CD4-positive, alpha-beta T cell treated with Interleukin-4 for 4 hours (primary cell): ENCODE data around the gene DNAAF3.

Experiments used
- DNase-seq: peaks from one replicate; pipeline ENCODE4 v3.0.0-alpha.2; 2020

DNAAF3 gene

GRCh38 chr19:55166530-55167268 lies at the start of gene DNAAF3:
Gene DNAAF3 (minus strand): TSS chr19:55166613. CDS start chr19:55166413, 200 bp downstream.
- DNase-seq: peak; percentile 74

GRCh38 chr19:55213547-55213946 lies 47.1 kb upstream of the DNAAF3 start:
- no peak for DNase-seq

DNA sequence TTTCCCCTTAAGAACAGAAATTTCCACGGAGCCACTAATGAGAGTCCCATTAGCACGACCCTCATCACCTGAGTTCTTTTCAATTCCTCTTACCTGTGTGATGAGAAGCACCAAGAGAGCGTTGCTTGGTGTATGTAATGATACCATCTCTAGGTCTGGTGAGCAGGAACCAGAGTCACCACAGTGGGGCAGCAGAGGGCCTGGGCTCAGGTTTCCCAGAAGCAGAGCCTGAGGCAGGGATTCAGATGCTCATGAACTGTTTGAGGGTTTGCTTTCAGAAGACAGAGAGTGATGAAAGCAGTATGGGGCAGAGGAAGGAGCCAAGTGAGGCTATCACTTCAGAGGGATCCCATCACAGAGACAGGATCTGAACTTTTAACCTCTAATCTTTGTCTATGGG lies 46.0 kb upstream of the DNAAF3 start:
- peak; percentile 35 for DNase-seq

GRCh38 chr19:55209693-55210472 lies 43.5 kb upstream of the DNAAF3 start:
- no peak for DNase-seq

GRCh38 chr19:55208880-55209692 lies 42.7 kb upstream of the DNAAF3 start, which contains the start of gene PTPRH:
Gene PTPRH (minus strand): TSS chr19:55209501. CDS start chr19:55209433, 68 bp downstream.
- DNase-seq: no peak

DNA sequence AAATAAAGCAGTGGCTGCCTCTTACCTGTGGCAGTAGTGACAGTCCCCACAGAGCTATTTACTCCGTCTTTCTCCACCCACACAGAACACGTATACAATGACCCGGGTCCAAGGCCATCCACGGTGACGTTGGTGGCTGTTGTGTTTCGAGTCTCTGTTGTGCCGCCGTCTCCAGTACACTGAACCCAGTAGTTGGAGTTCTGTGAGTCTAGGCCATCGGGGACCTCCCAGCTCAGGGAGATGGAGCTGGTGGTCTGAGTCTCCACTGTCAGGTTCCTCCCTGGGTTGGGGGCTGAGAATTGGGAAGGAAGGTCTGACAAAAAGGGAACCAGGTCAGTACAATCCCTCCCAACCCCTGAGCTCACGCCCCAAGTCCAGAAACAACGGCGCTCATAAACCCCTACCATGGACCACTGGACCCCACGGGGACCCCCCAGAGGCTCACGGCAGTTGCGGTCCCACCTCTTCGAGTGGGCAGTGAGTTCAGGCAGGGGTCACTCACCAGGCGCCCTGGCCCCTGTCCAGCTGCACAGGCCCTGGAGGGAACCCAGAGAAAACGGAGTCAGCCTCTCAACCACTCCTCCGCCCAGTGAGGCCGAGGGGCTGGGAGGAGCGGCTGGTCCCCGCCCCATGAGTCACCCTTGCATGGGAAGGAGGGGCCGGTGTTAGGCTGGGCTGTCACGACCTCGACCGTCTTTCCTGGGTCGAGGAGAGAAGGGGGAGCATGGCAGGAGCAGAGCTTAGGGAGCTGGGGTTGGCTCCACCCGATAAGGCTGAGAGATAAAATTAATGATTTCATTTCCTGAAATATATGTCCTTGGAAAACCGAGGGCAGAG lies 40.5 kb upstream of the DNAAF3 start:
- DNase-seq: peak; percentile 10

GRCh38 chr19:55202199-55202598 lies 35.8 kb upstream of the DNAAF3 start:
- peak; percentile 8 for DNase-seq

- no peak for DNase-seq
These were observed 33.3 kb upstream of the DNAAF3 start for GRCh38 chr19:55199620-55200204.

- DNase-seq: no peak
These were observed 32.2 kb upstream of the DNAAF3 start for GRCh38 chr19:55198651-55199050.

DNA sequence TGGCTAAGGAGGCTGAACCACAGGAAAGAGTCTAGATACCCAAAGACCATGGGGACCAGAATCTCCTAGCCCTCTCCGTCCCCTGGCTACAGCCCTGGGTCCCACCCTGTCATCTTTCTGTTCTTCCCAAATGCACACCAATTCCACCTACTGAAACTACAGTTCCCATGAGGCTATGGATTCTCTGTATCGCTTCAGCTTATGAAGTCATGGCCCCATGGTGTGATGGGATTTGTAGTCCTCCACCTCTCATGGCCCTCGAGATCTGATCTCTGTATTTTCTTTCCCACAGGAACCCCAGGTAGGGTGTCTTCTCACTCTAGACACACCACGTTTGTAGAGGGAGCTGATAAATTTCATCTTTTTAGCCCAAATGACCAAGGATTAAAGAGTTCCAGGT lies 31.1 kb upstream of the DNAAF3 start:
- no peak for DNase-seq

- DNase-seq: no peak
These were observed 30.4 kb upstream of the DNAAF3 start for GRCh38 chr19:55196803-55197202.

DNA sequence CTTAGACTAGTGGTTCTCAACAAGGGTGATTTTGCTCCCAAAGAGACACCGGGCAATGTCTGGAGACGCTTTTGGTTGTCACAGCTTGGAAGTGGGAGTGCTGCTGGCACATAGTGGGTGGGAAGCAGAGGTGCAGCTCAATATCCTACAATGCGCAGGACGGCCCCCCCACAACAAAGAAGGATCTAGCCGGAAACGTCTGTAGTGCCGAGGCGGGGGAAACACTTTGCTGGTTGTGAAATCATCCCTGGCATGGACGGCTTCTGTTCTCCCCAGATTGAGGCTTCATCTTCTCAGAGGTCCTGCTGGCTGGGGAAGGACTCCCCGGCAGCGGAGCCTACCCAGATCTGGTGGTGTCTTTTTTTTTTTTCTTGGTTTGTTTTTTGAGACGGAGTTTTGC lies 27.1 kb upstream of the DNAAF3 start:
- no peak for DNase-seq

DNA sequence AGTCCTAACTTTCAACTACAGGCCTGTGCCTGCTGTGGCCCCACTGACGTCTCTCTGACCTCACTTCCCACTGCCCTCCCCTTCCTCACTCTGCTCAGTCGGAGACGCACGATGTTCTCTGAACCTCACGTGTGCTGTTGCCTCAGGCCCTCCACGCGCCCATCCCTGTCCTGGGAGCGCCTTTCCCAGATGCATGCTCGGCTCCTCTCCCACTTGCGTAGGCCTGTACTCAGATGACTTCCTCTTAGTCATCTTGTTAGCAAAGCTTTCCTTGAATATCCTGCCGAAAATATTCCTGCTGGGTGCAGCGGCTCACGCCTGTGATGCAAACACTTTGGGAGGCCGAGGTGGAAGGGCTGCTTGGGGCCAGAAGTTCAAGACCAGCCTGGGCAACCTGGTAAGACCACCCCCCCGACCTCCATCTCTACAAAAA lies 23.0 kb upstream of the DNAAF3 start:
- DNase-seq: no peak

- no peak for DNase-seq
These were observed 22.2 kb upstream of the DNAAF3 start for GRCh38 chr19:55188625-55189024.

DNA sequence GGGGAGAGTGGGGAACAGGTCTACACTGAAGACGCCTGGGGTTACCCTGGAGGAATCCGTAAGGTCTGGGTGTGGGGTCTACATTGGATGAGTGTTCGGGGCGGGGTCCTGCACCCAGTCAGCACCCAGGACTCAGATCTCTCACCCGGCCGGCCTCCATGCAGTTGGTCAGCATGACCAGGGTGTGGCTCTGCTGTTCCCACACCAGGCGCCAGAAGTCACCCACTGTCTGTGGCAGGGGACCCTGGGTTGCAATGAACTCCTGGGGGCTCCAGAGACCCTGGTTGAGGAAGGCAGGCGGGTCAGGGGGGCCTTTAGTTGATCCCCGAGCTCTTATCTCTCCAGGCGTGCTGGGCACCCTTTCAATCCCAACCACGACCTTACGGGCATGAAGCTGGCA lies 19.7 kb upstream of the DNAAF3 start:
- DNase-seq: no peak

DNA sequence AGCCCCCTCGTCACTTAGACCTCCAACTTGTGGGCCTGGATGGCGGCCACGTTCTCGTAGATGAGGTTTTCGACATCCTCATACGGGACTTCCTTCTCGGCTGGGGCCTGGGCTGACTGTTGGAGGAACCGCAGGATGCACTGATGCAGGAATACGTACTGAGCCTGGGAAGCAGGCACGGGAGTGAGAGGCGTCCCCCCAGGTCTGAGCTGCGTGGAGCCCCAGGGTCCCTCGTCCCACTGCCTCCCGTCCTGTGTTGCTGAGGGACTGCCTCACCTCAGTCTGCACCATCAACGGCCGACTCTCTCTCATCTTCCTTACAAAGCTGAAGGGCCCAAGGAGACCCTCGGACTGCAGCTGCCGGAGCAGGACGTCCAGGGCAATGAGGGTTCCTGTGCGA lies 15.3 kb upstream of the DNAAF3 start:
- no peak for DNase-seq

GRCh38 chr19:55179606-55180484 lies 13.4 kb upstream of the DNAAF3 start, which contains the start of gene SYT5:
Gene SYT5 (minus strand): TSS chr19:55180289. CDS start chr19:55179041, 1,248 bp downstream.
- DNase-seq: peak; percentile 42

DNA sequence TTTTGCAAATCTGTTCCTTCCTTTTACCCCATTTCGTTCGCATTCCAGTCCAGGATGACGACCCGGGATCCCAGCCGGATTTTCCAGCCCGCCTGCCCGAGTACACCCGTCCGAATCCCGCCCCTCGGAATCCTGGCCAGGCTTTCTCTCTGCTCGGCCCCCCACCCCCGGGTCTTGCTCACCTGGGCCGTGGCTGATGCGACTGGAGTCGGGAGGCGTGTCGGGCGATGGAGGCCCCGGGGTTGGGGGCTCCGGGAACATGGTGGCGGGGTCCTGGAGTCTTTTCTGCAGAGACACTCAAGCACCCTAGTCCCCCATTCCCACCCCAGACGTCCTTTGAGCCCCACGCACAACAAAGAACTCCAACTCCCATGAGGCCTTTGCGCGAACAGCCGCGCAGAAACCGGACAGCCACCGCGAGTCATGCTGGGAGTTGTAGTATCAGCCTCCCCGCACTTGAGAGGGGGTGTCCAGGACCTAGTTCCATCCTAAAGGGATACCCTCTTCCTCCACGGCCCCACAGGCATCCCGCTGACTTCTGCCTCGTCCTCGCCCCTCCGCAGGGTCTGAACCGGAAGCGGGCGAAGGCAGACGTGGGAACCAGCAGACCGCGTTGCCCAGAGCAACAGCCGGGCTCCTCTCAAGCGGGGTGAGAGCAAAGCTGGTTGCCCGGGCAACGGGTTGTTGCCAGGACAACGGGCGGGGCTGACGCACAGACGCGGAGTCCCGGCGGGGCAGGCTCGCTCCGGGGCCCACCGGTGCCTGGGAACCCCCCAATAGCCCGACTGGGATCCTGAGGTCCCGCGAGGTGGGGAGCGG lies 12.6 kb upstream of the DNAAF3 start:
- DNase-seq: peak; percentile 93

- no peak for DNase-seq
These were observed 9.7 kb upstream of the DNAAF3 start for GRCh38 chr19:55176076-55176475.
